GM15510 (cell line): ENCODE measurements around the gene LHFPL3.

Experiments
- POLR2A ChIP-seq: IDR thresholded peaks from 3 replicates; pipeline ENCODE4 v1.6.1; 2011; ENCODE audit warnings: borderline replicate concordance; ENCODE audit not compliant: insufficient read length; ENCODE audit errors: extremely low read depth

Gene LHFPL3

GRCh38 chr7:104328296-104328969, at the start of gene LHFPL3:
Gene LHFPL3 (plus strand): TSS chr7:104328603.
- no peak for TF ChIP-seq POLR2A

GRCh38 chr7:104286839-104287238, 41.6 kb upstream of the LHFPL3 start:
- TF ChIP-seq POLR2A, result no peak

- TF ChIP-seq POLR2A, result no peak
Observed at GRCh38 chr7:104288137-104288536, 40.3 kb upstream of the LHFPL3 start.

GRCh38 chr7:104294291-104294690, 34.1 kb upstream of the LHFPL3 start:
- no peak for TF ChIP-seq POLR2A

GRCh38 chr7:104296266-104296665, 32.1 kb upstream of the LHFPL3 start:
- TF ChIP-seq POLR2A, result no peak

- TF ChIP-seq POLR2A, result no peak
Observed at GRCh38 chr7:104296900-104297299, 31.5 kb upstream of the LHFPL3 start.

GRCh38 chr7:104299323-104299722, 29.1 kb upstream of the LHFPL3 start:
- TF ChIP-seq POLR2A, result no peak

- TF ChIP-seq POLR2A, result no peak
Observed at GRCh38 chr7:104299777-104300176, 28.6 kb upstream of the LHFPL3 start.

- TF ChIP-seq POLR2A, result no peak
Observed at GRCh38 chr7:104306793-104307192, 21.6 kb upstream of the LHFPL3 start.

GRCh38 chr7:104317948-104318629, 10.3 kb upstream of the LHFPL3 start:
- TF ChIP-seq POLR2A, result no peak

GRCh38 chr7:104327534-104327933, 869 bp upstream of the LHFPL3 start:
- no peak for TF ChIP-seq POLR2A

GRCh38 chr7:104327938-104328295, 486 bp upstream of the LHFPL3 start:
- TF ChIP-seq POLR2A, result no peak

- TF ChIP-seq POLR2A, result no peak
Observed at GRCh38 chr7:104328970-104329825, 795 bp downstream of the LHFPL3 start.

- TF ChIP-seq POLR2A, result no peak
Observed at GRCh38 chr7:104341546-104341945, 13.1 kb downstream of the LHFPL3 start.

GRCh38 chr7:104352736-104353135, 24.3 kb downstream of the LHFPL3 start:
- no peak for TF ChIP-seq POLR2A

GRCh38 chr7:104357166-104357565, 28.8 kb downstream of the LHFPL3 start:
- TF ChIP-seq POLR2A, result no peak

GRCh38 chr7:104358446-104359132, 30.2 kb downstream of the LHFPL3 start:
- TF ChIP-seq POLR2A, result no peak
